SK-N-SH treated with all-trans-retinoic acid at 6 μM for 48 hours (cell line): ENCODE data around the gene LANCL2.
"Not testable (repeated sequence)": the region's sequence is repeated elsewhere in the genome, so short reads cannot be mapped to it uniquely, and the experiment has no call there.

ENCODE experiments used
- ATAC-seq: fragments of 200-7000 bp; cut with Tn5 transposase; 3 replicates; pipeline ENCODE4 v1.9.1; 2020; ENCODE audit warnings: mild to moderate bottlenecking, moderate library complexity
- ARNTL ChIP-seq: fragments of 450-650 bp; formaldehyde crosslinking; IDR thresholded peaks from 2 replicates; pipeline ENCODE4 v1.5.0; 2020; ENCODE audit warnings: low read depth, mild to moderate bottlenecking, moderate library complexity, borderline replicate concordance
- BACH2 ChIP-seq: fragments of 250-450 bp; sonication (Bioruptor Pico); IDR thresholded peaks from 2 replicates; pipeline ENCODE4 v1.9.0; 2021; ENCODE audit warnings: mild to moderate bottlenecking, borderline replicate concordance
- CSDC2 ChIP-seq: fragments of 250-450 bp; sonication (Bioruptor Pico); IDR thresholded peaks from 2 replicates; pipeline ENCODE4 v1.5.0; 2020; ENCODE audit warnings: mild to moderate bottlenecking, moderate library complexity
- ESRRG ChIP-seq: fragments of 250-450 bp; sonication (Bioruptor Pico); IDR thresholded peaks from 2 replicates; pipeline ENCODE4 v1.6.1; 2021; ENCODE audit warnings: mild to moderate bottlenecking
- ISL1 ChIP-seq: fragments of 250-450 bp; sonication (Bioruptor Pico); IDR thresholded peaks from 2 replicates; pipeline ENCODE4 v2.1.2; 2022; ENCODE audit warnings: mild to moderate bottlenecking, moderate library complexity
- OSR1 ChIP-seq: fragments of 250-450 bp; sonication (Bioruptor Pico); IDR thresholded peaks from 2 replicates; pipeline ENCODE4 v1.8.0; 2022; ENCODE audit warnings: moderate library complexity, mild to moderate bottlenecking, inconsistent platforms
- PPARA ChIP-seq: fragments of 250-450 bp; sonication (Bioruptor Pico); IDR thresholded peaks from 2 replicates; pipeline ENCODE4 v1.5.0; 2020; ENCODE audit warnings: mild to moderate bottlenecking, borderline replicate concordance
- RARB ChIP-seq: fragments of 250-450 bp; sonication (Bioruptor Pico); IDR thresholded peaks from 2 replicates; pipeline ENCODE4 v1.8.0; 2021; ENCODE audit warnings: mild to moderate bottlenecking, moderate library complexity
- SNAI2 ChIP-seq: fragments of 250-450 bp; sonication (Bioruptor Pico); IDR thresholded peaks from 2 replicates; pipeline ENCODE4 v1.5.0; 2020; ENCODE audit warnings: mild to moderate bottlenecking, moderate library complexity
- TCF4 ChIP-seq: fragments of 250-450 bp; sonication (Bioruptor Pico); IDR thresholded peaks from 2 replicates; pipeline ENCODE4 v1.8.0; 2021; ENCODE audit warnings: mild to moderate bottlenecking, moderate library complexity, borderline replicate concordance
- TOX ChIP-seq: fragments of 250-450 bp; sonication (Bioruptor Pico); IDR thresholded peaks from 2 replicates; pipeline ENCODE4 v1.8.0; 2021; ENCODE audit warnings: mild to moderate bottlenecking, moderate library complexity, borderline replicate concordance
- ZC3H10 ChIP-seq: fragments of 250-450 bp; sonication (Bioruptor Pico); IDR thresholded peaks from 2 replicates; pipeline ENCODE4 v1.5.1; 2021; ENCODE audit warnings: mild to moderate bottlenecking, moderate library complexity
- ZFP30 ChIP-seq: fragments of 450-650 bp; formaldehyde crosslinking; IDR thresholded peaks from 2 replicates; pipeline ENCODE4 v1.5.0; 2022; ENCODE audit warnings: mild to moderate bottlenecking, moderate library complexity
- ZNF70 ChIP-seq: fragments of 450-650 bp; formaldehyde crosslinking; IDR thresholded peaks from 2 replicates; pipeline ENCODE4 v1.5.0; 2020; ENCODE audit warnings: mild to moderate bottlenecking, moderate library complexity
- ZNF8 ChIP-seq: fragments of 450-650 bp; formaldehyde crosslinking; IDR thresholded peaks from 2 replicates; pipeline ENCODE4 v1.5.0; 2020; ENCODE audit warnings: mild to moderate bottlenecking, moderate library complexity
- TF ChIP-seq, protein P1 (sequence below): fragments of 250-450 bp; sonication (Bioruptor Pico); IDR thresholded peaks from 2 replicates; pipeline ENCODE4 v1.5.0; 2020; ENCODE audit warnings: mild to moderate bottlenecking, moderate library complexity
- TF ChIP-seq, protein P2 (sequence below): fragments of 250-450 bp; sonication (Bioruptor Pico); IDR thresholded peaks from 2 replicates; pipeline ENCODE4 v1.8.0; 2020; ENCODE audit warnings: mild to moderate bottlenecking, moderate library complexity, borderline replicate concordance
- TF ChIP-seq, protein P3 (sequence below): fragments of 250-450 bp; sonication (Bioruptor Pico); IDR thresholded peaks from 2 replicates; pipeline ENCODE4 v1.5.1; 2020; ENCODE audit warnings: low read depth, mild to moderate bottlenecking, moderate library complexity
- TF ChIP-seq, protein P4 (sequence below): fragments of 250-450 bp; sonication (Bioruptor Pico); IDR thresholded peaks from 2 replicates; pipeline ENCODE4 v1.8.0; 2021; ENCODE audit warnings: low read depth, mild to moderate bottlenecking, moderate library complexity, borderline replicate concordance

The LANCL2 gene

DNA sequence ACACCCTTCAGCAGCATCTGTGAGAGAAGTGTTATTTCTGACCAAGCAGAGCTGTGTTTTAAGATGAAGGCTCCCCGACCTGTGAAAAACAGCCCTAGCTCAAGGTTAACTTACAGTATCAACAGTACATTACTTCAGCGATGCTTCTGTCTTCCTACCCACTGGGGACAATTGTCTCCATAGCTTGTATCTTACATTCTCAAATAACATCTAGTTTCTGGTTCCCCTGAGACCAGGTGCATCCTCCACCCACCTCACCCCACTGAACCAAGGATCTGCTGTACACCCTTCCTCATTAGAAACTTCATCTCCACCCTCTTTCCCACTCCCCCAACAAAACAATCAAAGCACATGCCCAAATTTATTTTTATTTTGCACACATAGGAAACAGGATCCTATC is 105.1 kb downstream of the LANCL2 start:
- ATAC-seq: no peak
- TF ChIP-seq ARNTL (CRISPR knock-in tag) (no peak), TOX (CRISPR knock-in tag) (no peak), ISL1 (CRISPR knock-in tag) (no peak), ZNF70 (CRISPR knock-in tag) (no peak), CSDC2 (CRISPR knock-in tag) (no peak), ZNF8 (CRISPR knock-in tag) (no peak)
- TF ChIP-seq, protein P1, sequence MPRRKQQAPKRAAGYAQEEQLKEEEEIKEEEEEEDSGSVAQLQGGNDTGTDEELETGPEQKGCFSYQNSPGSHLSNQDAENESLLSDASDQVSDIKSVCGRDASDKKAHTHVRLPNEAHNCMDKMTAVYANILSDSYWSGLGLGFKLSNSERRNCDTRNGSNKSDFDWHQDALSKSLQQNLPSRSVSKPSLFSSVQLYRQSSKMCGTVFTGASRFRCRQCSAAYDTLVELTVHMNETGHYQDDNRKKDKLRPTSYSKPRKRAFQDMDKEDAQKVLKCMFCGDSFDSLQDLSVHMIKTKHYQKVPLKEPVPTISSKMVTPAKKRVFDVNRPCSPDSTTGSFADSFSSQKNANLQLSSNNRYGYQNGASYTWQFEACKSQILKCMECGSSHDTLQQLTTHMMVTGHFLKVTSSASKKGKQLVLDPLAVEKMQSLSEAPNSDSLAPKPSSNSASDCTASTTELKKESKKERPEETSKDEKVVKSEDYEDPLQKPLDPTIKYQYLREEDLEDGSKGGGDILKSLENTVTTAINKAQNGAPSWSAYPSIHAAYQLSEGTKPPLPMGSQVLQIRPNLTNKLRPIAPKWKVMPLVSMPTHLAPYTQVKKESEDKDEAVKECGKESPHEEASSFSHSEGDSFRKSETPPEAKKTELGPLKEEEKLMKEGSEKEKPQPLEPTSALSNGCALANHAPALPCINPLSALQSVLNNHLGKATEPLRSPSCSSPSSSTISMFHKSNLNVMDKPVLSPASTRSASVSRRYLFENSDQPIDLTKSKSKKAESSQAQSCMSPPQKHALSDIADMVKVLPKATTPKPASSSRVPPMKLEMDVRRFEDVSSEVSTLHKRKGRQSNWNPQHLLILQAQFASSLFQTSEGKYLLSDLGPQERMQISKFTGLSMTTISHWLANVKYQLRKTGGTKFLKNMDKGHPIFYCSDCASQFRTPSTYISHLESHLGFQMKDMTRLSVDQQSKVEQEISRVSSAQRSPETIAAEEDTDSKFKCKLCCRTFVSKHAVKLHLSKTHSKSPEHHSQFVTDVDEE (CRISPR knock-in tag): no peak
- TF ChIP-seq, protein P2, sequence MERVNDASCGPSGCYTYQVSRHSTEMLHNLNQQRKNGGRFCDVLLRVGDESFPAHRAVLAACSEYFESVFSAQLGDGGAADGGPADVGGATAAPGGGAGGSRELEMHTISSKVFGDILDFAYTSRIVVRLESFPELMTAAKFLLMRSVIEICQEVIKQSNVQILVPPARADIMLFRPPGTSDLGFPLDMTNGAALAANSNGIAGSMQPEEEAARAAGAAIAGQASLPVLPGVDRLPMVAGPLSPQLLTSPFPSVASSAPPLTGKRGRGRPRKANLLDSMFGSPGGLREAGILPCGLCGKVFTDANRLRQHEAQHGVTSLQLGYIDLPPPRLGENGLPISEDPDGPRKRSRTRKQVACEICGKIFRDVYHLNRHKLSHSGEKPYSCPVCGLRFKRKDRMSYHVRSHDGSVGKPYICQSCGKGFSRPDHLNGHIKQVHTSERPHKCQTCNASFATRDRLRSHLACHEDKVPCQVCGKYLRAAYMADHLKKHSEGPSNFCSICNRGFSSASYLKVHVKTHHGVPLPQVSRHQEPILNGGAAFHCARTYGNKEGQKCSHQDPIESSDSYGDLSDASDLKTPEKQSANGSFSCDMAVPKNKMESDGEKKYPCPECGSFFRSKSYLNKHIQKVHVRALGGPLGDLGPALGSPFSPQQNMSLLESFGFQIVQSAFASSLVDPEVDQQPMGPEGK (CRISPR knock-in tag): no peak

DNA sequence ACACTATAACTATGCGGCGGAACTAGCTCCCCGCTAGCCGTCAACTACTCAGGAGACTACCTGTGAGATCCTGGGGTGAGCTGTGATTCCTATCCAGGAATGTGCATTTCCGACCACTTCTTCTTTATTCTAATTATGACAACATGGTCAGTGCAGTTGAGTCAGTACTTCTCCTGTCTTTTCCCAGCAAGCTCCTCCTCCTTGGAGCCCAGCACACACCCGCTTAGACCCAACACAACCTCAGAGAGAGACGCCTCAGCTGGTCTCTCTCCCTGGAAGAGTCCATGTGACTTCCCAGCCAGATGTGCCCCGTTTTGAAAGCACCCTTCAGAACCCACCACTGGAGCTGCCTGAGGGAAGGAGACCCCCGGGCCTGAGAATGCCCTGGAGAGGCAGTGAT is 106.5 kb downstream of the LANCL2 start:
- not testable (repeated sequence) for ATAC-seq

DNA sequence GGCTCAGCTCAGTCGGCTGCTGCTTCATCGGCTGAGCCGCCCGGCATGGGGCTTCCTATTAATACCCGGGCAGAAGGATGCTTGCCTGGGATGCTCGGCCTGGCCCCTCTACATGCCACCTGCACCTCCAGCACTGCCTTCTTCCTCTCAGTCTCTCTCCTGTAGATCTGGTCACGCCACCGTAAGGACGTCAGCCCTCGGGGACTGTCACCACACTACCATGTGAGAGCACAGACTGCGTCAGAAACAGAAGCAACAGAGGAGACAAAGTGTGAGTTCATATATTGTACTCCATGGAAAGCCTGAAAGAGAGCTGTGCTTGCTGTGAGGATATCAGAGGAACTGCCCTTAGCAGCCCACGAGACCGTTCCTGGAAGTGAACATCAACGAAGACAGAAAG is 107.3 kb downstream of the LANCL2 start:
- not testable (repeated sequence) for ATAC-seq

DNA sequence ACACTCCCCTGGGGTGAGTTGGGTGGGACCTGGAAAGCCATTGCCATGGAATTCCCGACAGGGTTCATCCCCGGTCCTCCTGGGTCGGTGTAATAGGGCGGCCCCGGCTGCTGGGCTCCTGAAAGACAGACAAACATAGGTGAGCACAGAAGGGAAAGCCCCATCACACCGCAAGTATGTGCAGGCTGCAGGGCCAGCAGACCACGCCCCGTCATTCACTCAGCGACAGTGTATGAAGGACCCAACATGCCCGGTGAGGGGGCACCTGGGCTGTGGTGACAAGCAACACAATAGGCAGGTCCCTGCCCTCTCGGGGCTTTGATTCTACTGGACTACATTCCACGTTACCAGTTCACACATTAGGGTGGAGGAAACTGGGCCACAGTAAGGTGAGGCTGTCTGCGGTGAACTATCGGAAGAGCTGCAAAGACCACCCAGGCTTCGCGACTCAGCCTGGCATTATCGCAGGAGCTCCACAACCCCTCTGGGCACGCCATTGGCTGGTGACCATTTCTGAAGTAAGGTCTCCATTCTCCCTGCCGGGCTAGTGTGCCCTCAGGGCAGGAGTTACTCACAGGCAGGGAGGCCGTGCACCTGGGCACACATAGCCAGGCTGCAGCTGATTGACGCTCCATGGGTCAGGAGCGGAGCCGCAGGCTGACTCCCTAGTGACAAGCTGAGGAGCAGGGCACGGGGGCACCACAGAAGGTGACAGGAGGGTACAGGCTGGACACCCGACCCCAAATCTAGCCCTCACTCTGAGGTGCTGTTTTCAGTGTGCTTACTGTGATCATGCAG is 108.0 kb downstream of the LANCL2 start:
- no peak for ATAC-seq
- TF ChIP-seq, protein P1 (CRISPR knock-in tag): no peak
- no peak for TF ChIP-seq RARB
- TF ChIP-seq, protein P3, sequence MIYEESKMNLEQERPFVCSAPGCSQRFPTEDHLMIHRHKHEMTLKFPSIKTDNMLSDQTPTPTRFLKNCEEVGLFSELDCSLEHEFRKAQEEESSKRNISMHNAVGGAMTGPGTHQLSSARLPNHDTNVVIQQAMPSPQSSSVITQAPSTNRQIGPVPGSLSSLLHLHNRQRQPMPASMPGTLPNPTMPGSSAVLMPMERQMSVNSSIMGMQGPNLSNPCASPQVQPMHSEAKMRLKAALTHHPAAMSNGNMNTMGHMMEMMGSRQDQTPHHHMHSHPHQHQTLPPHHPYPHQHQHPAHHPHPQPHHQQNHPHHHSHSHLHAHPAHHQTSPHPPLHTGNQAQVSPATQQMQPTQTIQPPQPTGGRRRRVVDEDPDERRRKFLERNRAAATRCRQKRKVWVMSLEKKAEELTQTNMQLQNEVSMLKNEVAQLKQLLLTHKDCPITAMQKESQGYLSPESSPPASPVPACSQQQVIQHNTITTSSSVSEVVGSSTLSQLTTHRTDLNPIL (CRISPR knock-in tag): no peak
- TF ChIP-seq OSR1 (CRISPR knock-in tag): no peak
- TF ChIP-seq ZNF70 (CRISPR knock-in tag): no peak
- no peak for TF ChIP-seq CSDC2 (CRISPR knock-in tag)
- TF ChIP-seq, protein P4, sequence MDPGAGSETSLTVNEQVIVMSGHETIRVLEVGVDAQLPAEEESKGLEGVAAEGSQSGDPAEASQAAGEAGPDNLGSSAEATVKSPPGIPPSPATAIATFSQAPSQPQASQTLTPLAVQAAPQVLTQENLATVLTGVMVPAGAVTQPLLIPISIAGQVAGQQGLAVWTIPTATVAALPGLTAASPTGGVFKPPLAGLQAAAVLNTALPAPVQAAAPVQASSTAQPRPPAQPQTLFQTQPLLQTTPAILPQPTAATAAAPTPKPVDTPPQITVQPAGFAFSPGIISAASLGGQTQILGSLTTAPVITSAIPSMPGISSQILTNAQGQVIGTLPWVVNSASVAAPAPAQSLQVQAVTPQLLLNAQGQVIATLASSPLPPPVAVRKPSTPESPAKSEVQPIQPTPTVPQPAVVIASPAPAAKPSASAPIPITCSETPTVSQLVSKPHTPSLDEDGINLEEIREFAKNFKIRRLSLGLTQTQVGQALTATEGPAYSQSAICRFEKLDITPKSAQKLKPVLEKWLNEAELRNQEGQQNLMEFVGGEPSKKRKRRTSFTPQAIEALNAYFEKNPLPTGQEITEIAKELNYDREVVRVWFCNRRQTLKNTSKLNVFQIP (CRISPR knock-in tag): no peak
- no peak for TF ChIP-seq TCF4 (CRISPR knock-in tag)
- TF ChIP-seq ZNF8 (CRISPR knock-in tag): no peak
- no peak for TF ChIP-seq ZFP30 (CRISPR knock-in tag)
- no peak for TF ChIP-seq PPARA (CRISPR knock-in tag)
- TF ChIP-seq SNAI2: no peak
- TF ChIP-seq, protein P2 (CRISPR knock-in tag): no peak
- no peak for TF ChIP-seq BACH2 (CRISPR knock-in tag)
- TF ChIP-seq ESRRG (CRISPR knock-in tag): no peak
- no peak for TF ChIP-seq TOX (CRISPR knock-in tag)
- TF ChIP-seq ARNTL (CRISPR knock-in tag): no peak
- TF ChIP-seq ZC3H10 (CRISPR knock-in tag): no peak
